Naive thymus-derived CD8-positive, alpha-beta T cell (primary cell): ENCODE results near the gene ECHDC1. TPM values are rescaled to one million over a fixed set of nuclear protein-coding genes. Genes with fewer than 3 reads are reported as not detected.

Experiments used
- polyA plus RNA-seq, 3 donors: library from polyadenylated mRNA; unstranded; fragments of 300-500 nt; fragmentation: Illumina TruSeq; gene quantifications; one replicate each; pipeline ENCODE4 v1.2.3, GENCODE V29; 2021
- total RNA-seq, 8 experiments: library from RNA in 2 of 8; stranded (reverse) in 2 of 8; gene quantifications; one replicate each; pipeline ENCODE4 v1.2.3 and lab custom pipeline; 2021 to 2026

Gene ECHDC1
- total and polyA plus RNA-seq, 5 experiments from 2014 or later, result 40.1 to 79.4 (median 72.7) TPM

Other genes starting within 250 kb of the ECHDC1 start
- not detected for gene RSPO3, start 224.9 kb downstream of the ECHDC1 start, total RNA-seq
- not detected for gene RSPO3, start 224.9 kb downstream of the ECHDC1 start, polyA plus RNA-seq
- 10 to 100 TPM; 31.1 to 38.5 TPM for gene RNF146, start 76.7 kb downstream of the ECHDC1 start, total RNA-seq
- gene RNF146, start 76.7 kb downstream of the ECHDC1 start, polyA plus RNA-seq, result 10 to 100 TPM in 1 of 3 donors, 1 to 10 TPM in 2; 8.6 to 11.6 (median 9.3) TPM
- under 1 TPM; 0.63 to 0.75 TPM for gene KIAA0408, start 115.8 kb upstream of the ECHDC1 start, total RNA-seq
- under 1 TPM in 1 of 3 donors, not detected in 2; 0.24 TPM for gene KIAA0408, start 115.8 kb upstream of the ECHDC1 start, polyA plus RNA-seq
- not detected for gene C6orf58, start 233.6 kb upstream of the ECHDC1 start, total RNA-seq
- not detected for gene C6orf58, start 233.6 kb upstream of the ECHDC1 start, polyA plus RNA-seq